Islet precursor cell (in vitro differentiated cells): ENCODE measurements around the gene BIRC6.
"Not testable (repeated sequence)": the region's sequence is repeated elsewhere in the genome, so short reads cannot be mapped to it uniquely, and the experiment has no call there.

ENCODE experiments used
- DNase-seq: peaks from one replicate; pipeline ENCODE4 v3.0.0-alpha.2; 2018

The BIRC6 gene

GRCh38 chr2:32622570-32623310 is 265.9 kb downstream of the BIRC6 start:
- DNase-seq, result no peak

GRCh38 chr2:32623311-32623706 is 266.5 kb downstream of the BIRC6 start:
- DNase-seq, result no peak

GRCh38 chr2:32624812-32625211 is 268.0 kb downstream of the BIRC6 start:
- no peak for DNase-seq

- DNase-seq, result no peak
These were observed 269.9 kb downstream of the BIRC6 start for GRCh38 chr2:32626639-32627221.

GRCh38 chr2:32627441-32627813 is 270.6 kb downstream of the BIRC6 start:
- peak; percentile 82 for DNase-seq

- DNase-seq, result peak; percentile 99
These were observed 271.2 kb downstream of the BIRC6 start, which contains the start of gene TTC27 for GRCh38 chr2:32627814-32628579. TSS of gene TTC27 (plus strand) at chr2:32628050. CDS start at chr2:32628293, 243 bp downstream.

- DNase-seq, result peak; percentile 57
These were observed 275.3 kb downstream of the BIRC6 start for GRCh38 chr2:32632089-32632488.

- DNase-seq, result no peak
These were observed 276.2 kb downstream of the BIRC6 start for GRCh38 chr2:32633040-32633439.

GRCh38 chr2:32638548-32638947 is 281.7 kb downstream of the BIRC6 start:
- not testable (repeated sequence) for DNase-seq

- DNase-seq, result no peak
These were observed 284.4 kb downstream of the BIRC6 start for GRCh38 chr2:32641180-32641579.

- no peak for DNase-seq
These were observed 290.4 kb downstream of the BIRC6 start for GRCh38 chr2:32647180-32647651.

- no peak for DNase-seq
These were observed 295.9 kb downstream of the BIRC6 start for GRCh38 chr2:32652555-32653209.

GRCh38 chr2:32656069-32656468 is 299.2 kb downstream of the BIRC6 start:
- no peak for DNase-seq

GRCh38 chr2:32663864-32664263 is 307.0 kb downstream of the BIRC6 start:
- no peak for DNase-seq

GRCh38 chr2:32666704-32667103 is 309.9 kb downstream of the BIRC6 start:
- DNase-seq, result no peak

GRCh38 chr2:32668254-32668653 is 311.4 kb downstream of the BIRC6 start:
- DNase-seq, result no peak
